ENCODE results near the gene MTUS2.

Gene MTUS2

GRCh38 chr13:29255567-29255966, 435.4 kb downstream of the MTUS2 start:
- DNase-seq, result no peak

- DNase-seq, result no peak
Observed at GRCh38 chr13:29260684-29261083, 440.5 kb downstream of the MTUS2 start.

GRCh38 chr13:29266261-29266660, 446.1 kb downstream of the MTUS2 start:
- DNase-seq, result no peak

GRCh38 chr13:29266756-29267733, 446.9 kb downstream of the MTUS2 start:
- DNase-seq, result no peak

- DNase-seq, result peak; percentile 19
Observed at GRCh38 chr13:29270271-29270985, 450.3 kb downstream of the MTUS2 start.

GRCh38 chr13:29271606-29272005, 451.5 kb downstream of the MTUS2 start:
- DNase-seq, result no peak

- peak; percentile 29 for DNase-seq
Observed at GRCh38 chr13:29279356-29280254, 459.5 kb downstream of the MTUS2 start.

GRCh38 chr13:29281932-29282495, 461.9 kb downstream of the MTUS2 start:
- no peak for DNase-seq

GRCh38 chr13:29284726-29285125, 464.6 kb downstream of the MTUS2 start:
- no peak for DNase-seq

- DNase-seq, result no peak
Observed at GRCh38 chr13:29287237-29287636, 467.1 kb downstream of the MTUS2 start.

GRCh38 chr13:29292045-29292444, 471.9 kb downstream of the MTUS2 start:
- no peak for DNase-seq

GRCh38 chr13:29294821-29295220, 474.7 kb downstream of the MTUS2 start:
- DNase-seq, result peak; percentile 9

GRCh38 chr13:29301027-29301426, 480.9 kb downstream of the MTUS2 start:
- DNase-seq, result no peak

GRCh38 chr13:29304148-29304547, 484.0 kb downstream of the MTUS2 start:
- DNase-seq, result no peak

GRCh38 chr13:29310806-29311205, 490.7 kb downstream of the MTUS2 start:
- no peak for DNase-seq

GRCh38 chr13:29315847-29316246, 495.7 kb downstream of the MTUS2 start:
- no peak for DNase-seq

- no peak for DNase-seq
Observed at GRCh38 chr13:29317828-29318227, 497.7 kb downstream of the MTUS2 start.

GRCh38 chr13:29318741-29319140, 498.6 kb downstream of the MTUS2 start:
- DNase-seq, result no peak

GRCh38 chr13:29319451-29319850, 499.3 kb downstream of the MTUS2 start:
- DNase-seq, result no peak

GRCh38 chr13:29323954-29324353, 503.8 kb downstream of the MTUS2 start:
- no peak for DNase-seq

- no peak for DNase-seq
Observed at GRCh38 chr13:29324601-29325000, 504.5 kb downstream of the MTUS2 start.

GRCh38 chr13:29328501-29328900, 508.4 kb downstream of the MTUS2 start:
- no peak for DNase-seq

GRCh38 chr13:29336356-29336755, 516.2 kb downstream of the MTUS2 start:
- no peak for DNase-seq

Data from DMS 273 treated with DMSO at 0.1 percent for 48 hours (cell line).